Epithelial cell of proximal tubule (primary cell): ENCODE data around the gene NDUFC2. TPM values are rescaled to one million over a fixed set of nuclear protein-coding genes. Genes with fewer than 3 reads are reported as not detected.
"Not testable (repeated sequence)": the region's sequence is repeated elsewhere in the genome, so short reads cannot be mapped to it uniquely, and the experiment has no call there.

Source experiments
- DNase-seq: peaks from one replicate; pipeline ENCODE4 v3.0.0-alpha.2; 2011; ENCODE audit warnings: low read depth
- H3K4me3 ChIP-seq: 2 replicates; pipeline ENCODE4 v1.5.1; 2011; ENCODE audit warnings: low read depth, mild to moderate bottlenecking, low read length
- CTCF ChIP-seq: conservative IDR thresholded peaks from 2 replicates; pipeline ENCODE4 v1.5.1; 2012; ENCODE audit warnings: low read depth, mild to moderate bottlenecking, low read length
- total RNA-seq: library from RNA; depleted of rRNA; stranded (reverse); fragments of >200 nt; gene quantifications from 2 replicates; pipeline ENCODE4 v1.2.3, GENCODE V29; 2015

NDUFC2 gene
- total RNA-seq, 1 donor from 2014 or later, result 159 TPM

- TF ChIP-seq CTCF, result no peak
- no peak overlapping the region for H3K4me3 ChIP-seq
Observed at GRCh38 chr11:78049348-78049747, 30.3 kb downstream of the NDUFC2 start.

GRCh38 chr11:78048561-78048960, 31.1 kb downstream of the NDUFC2 start:
- TF ChIP-seq CTCF, result no peak
- no peak for DNase-seq
- no peak overlapping the region for H3K4me3 ChIP-seq

More at GRCh38 chr11:78049348-78049747, 30.3 kb downstream of the NDUFC2 start:
- no peak for DNase-seq

- H3K4me3 ChIP-seq, result no peak overlapping the region
- no peak for TF ChIP-seq CTCF
- no peak for DNase-seq
Observed at GRCh38 chr11:78046486-78046854, 33.2 kb downstream of the NDUFC2 start.

- H3K4me3 ChIP-seq, result peak overlapping the region; percentile 63
- TF ChIP-seq CTCF, result peak; percentile 97
- no peak for DNase-seq
Observed at GRCh38 chr11:78045851-78046485, 33.7 kb downstream of the NDUFC2 start.

- no peak for DNase-seq
- TF ChIP-seq CTCF, result no peak
- no peak overlapping the region for H3K4me3 ChIP-seq
Observed at GRCh38 chr11:78044706-78045105, 35.0 kb downstream of the NDUFC2 start.

GRCh38 chr11:78041843-78042440, 37.7 kb downstream of the NDUFC2 start:
- no peak for DNase-seq
- TF ChIP-seq CTCF, result no peak
- no peak overlapping the region for H3K4me3 ChIP-seq

GRCh38 chr11:78041380-78041719, 38.3 kb downstream of the NDUFC2 start:
- not testable (repeated sequence) for DNase-seq, H3K4me3 ChIP-seq
